Measurements from ENCODE around the gene SLIT2. TPM values are rescaled to one million over a fixed set of nuclear protein-coding genes. Genes with fewer than 3 reads are reported as not detected.

SLIT2 gene
- polyA plus RNA-seq, 3 donors = 1.2 to 5.2 (median 2.2) TPM

DNA sequence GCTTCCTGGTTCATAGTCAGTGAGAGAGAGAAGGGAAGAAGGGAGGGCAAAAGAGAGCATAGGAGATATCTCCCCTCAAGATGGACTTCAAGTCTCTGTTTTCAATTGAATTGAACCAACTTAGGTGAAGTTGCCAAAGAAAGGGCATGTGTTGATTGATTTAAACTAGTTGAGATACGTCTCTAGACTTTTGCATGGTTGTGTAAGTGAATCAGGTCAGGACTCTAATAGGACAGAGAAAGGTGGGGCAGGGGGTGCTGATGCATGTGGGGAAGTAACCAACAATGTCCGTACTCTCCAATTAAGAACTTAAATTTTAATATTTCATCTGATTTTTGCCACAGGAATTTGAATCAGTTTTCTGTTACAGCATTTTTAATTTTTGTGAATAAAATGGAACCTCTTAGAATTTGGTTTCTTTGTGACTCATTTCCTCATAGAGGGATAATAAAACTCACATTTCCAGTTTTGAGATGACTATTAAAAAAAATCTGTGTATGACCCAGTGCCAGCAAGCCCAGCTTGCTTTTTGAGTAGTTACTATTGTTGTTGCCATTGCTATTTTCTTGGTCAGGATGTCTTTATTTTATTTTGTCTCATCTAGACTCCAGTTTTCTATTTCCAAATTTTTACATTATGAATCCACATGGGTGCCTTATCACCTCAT, 37.3 kb downstream of the SLIT2 start:
- 80 to 84% (median 80%) methylated on average over 2 of the region's 2 CpGs for WGBS, 3 donors
- no peak overlapping the region for H3K27ac ChIP-seq (ENCODE audit: low read depth, low read length)

DNA sequence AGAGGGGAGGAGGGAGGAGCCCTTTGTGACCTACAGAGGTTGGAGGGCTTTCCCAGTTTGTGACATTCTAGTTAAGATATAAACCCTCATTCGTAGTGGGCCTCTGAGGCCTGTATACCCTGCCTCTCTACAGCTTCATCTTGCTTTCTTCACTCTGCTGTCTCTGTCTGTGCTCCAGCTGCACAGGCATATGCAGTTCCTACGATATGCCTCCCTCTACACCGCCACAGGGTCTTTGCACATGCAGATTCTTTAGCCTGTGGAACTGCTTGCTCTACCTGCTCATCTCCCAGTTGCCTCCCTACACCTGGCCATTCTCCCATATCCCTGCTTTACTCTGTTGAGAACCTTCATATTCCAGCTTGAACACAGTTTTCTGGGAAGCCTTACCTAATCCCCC, 38.1 kb downstream of the SLIT2 start:
- WGBS, 3 donors = 81 to 89% (median 86%) methylated on average over 3 of the region's 3 CpGs
- H3K27ac ChIP-seq (ENCODE audit: low read depth, low read length) = no peak overlapping the region

DNA sequence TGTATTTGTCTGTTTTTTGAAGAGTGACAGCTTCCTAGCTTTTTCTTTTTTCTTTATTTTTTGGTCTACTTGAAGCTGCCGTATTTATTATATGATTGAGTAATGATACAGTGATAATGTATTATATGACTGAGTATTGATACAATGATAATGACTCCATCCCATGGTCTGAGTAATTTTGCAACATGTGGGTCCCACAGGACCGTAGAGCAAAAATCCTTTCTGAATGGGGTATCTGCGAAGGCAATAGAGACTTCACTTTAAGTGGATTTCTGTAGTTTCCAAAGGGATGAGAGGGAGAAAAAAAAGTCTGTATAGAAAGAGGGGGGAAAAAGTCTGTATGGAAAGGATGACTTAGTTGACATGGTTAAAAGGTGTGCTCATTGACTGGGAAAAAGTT, 41.0 kb downstream of the SLIT2 start:
- 81 to 87% (median 84%) methylated on average over 3 of the region's 3 CpGs for WGBS, 3 donors
- H3K27ac ChIP-seq (ENCODE audit: low read depth, low read length) = no peak overlapping the region

DNA sequence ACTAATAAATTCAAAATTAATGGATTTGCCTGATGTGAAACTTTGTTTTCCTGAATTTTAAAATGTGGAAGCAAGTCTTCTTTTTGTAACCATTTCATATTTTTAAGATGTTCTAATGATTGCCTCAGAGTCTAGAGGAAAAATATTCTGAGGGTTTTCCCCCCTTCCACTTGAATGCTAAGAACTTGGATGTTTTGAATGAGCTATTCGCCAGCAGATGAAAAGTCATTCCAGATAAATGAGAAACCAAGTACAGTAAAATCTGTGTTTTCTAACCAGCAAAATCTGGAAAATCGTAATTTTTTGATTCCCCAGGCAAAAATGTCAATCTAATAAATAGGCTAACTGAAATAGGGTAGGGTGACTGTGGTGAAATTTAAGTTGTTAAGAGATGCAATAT, 45.6 kb downstream of the SLIT2 start:
- no peak overlapping the region for H3K27ac ChIP-seq (ENCODE audit: low read depth, low read length)
- 30 to 55% (median 54%) methylated on average over 2 of the region's 2 CpGs for whole genome bisulfite sequencing, 3 donors

DNA sequence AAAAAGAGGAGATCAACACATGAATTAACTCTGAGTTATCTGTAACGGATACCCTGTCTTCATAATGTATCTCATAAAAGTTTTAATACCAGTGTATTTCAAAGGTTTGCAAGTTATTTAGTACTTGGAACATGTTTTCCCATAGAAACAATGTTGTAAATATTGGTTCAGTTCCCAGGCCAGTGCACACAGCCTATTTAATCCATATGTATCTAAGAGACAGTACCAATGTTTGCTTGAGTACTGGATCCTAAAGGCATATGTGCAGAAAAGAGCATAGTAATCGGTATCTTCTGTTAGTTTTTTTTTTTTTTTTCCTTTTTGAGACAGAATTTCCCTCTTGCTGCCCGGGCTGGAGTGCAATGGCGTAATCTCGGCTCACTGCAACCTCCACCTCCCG, 46.1 kb downstream of the SLIT2 start:
- no peak overlapping the region for H3K27ac ChIP-seq (ENCODE audit: low read depth, low read length)
- WGBS, 3 donors = 82 to 88% (median 86%) methylated on average over 6 of the region's 6 CpGs

DNA sequence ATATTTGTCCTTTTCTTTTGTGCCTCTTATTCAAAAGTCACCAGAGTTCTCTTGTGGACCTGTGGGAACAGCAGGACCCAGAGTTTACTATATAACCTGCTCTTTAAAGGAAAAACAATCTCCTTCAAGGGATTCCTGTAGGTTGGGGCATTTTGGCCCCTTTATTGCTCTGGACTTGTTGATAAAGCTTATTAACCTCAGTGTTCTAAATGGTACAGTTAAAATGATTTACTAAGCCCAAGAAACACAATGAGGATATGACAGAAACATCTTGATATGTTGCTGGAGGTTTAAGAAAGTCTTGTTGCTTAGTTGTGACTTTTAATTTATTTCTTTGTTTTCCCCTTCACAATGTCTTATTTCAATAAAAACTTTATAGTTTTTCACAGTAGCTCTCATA, 46.8 kb downstream of the SLIT2 start:
- H3K27ac ChIP-seq (ENCODE audit: low read depth, low read length) = no peak overlapping the region

DNA sequence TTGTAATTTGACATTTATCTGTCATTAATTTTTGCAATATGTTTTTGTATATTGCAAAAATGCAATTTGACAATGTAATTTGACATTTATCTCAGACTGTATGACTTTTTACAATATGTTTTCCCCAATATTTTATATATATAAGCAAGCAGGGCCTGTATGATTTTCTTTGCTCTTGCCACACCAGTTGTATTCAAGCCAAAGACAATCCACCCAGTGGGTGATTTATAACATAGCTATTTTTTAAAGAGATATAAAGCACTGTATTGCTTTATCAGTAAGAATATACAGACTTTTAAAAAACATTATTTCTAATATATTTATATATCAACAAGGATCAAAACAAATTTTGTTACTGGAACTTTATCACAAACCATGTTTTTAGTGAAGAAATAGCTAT, 47.3 kb downstream of the SLIT2 start:
- H3K27ac ChIP-seq (ENCODE audit: low read depth, low read length) = no peak overlapping the region

DNA sequence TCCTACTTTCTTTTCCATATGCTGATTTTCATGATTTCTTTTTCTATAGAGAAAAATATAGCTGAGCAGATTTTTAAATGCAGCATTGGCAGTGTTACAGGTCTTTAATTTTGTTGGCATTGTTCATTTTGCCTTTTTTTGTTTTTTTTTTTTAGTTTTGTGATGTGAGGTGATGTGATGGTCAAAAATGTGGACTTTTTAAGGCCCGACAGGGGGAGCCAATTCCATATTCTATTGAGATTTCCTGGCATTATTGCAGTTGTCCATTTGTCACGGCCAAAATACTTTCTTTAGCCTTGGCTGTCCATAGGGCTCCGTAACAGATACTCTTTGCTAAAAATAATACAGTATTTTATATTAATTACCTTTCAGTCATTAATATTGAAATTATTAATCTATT, 47.8 kb downstream of the SLIT2 start:
- WGBS, 3 donors = 30 to 37% (median 32%) methylated on average over 3 of the region's 3 CpGs
- H3K27ac ChIP-seq (ENCODE audit: low read depth, low read length) = no peak overlapping the region

DNA sequence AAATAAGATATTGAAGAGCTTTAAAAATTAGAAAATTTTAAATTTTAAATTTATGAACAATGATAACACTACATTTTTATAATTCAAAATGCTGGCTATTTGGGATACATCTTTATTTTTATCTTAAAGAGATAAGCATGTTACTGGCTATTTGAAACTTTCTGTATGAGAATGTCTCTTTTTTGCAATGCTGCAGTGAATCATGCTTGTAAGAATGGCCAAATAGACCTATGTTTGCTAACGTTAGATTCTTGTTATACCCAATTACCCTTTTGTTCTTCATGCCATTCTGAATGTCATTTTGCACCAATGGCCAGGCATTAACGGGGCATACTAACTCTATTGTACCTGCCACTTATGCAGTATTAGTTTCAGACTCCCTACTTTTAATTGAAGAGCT, 49.5 kb downstream of the SLIT2 start:
- H3K27ac ChIP-seq (ENCODE audit: low read depth, low read length) = no peak overlapping the region
- 54 to 70% (median 68%) methylated on average over 2 of the region's 2 CpGs for WGBS, 3 donors
